Esophagus squamous epithelium (tissue), 4 donors: ENCODE results near the gene HRK.
A peak's percentile ranks its signal among the peaks of the same experiment; 100 is the strongest.

Experiments used
- CTCF ChIP-seq, 6 experiments: fragments of 450-650 bp in 4 of 6; fragments of 200-600 bp in 2 of 6; sonication (generic) in 2 of 6; IDR thresholded peaks; one replicate each; pipeline ENCODE4 v1.5.1; 2016 to 2019; ENCODE audit warnings: antibody characterized with exemption in 6 of 6, mild to moderate bottlenecking in 4 of 6, moderate library complexity in 4 of 6
- POLR2A ChIP-seq, 4 donors: fragments of 450-650 bp; IDR thresholded peaks; one replicate each; pipeline ENCODE4 v1.6.1; 2017; ENCODE audit warnings: antibody characterized with exemption in 4 of 4, mild to moderate bottlenecking in 4 of 4, moderate library complexity in 3 of 4

- TF ChIP-seq CTCF (IDR thresholded peaks at IDR 0.05) (peak in 2 of 6 experiments; percentile 11 to 47), POLR2A (IDR thresholded peaks at IDR 0.05) (no peak)
These were observed 35.5 kb upstream of the HRK start for GRCh38 chr12:116916714-116917114.
